ENCODE results near the gene SUMO2.
"Not testable (repeated sequence)": the region's sequence is repeated elsewhere in the genome, so short reads cannot be mapped to it uniquely, and the experiment has no call there.

SUMO2 gene

GRCh38 chr17:75207760-75208159 lies 25.0 kb upstream of the SUMO2 start:
- no peaks in the 10 kb centered on the region for H3K27me3 ChIP-seq (replicated peaks; ENCODE audit: control insufficient read depth, insufficient read depth, low read length)
- H3K4me3 ChIP-seq (replicated peaks; ENCODE audit: low read depth, low read length): no peak overlapping the region
- H3K36me3 ChIP-seq (ENCODE audit: control insufficient read depth, insufficient read depth, low read length): peaks cover 7% of the 10 kb centered on the region; the same call in 1 of the 2 replicates
- DNase-seq (ENCODE audit: extremely low read depth, insufficient read length): no peak
- TF ChIP-seq, protein P1, sequence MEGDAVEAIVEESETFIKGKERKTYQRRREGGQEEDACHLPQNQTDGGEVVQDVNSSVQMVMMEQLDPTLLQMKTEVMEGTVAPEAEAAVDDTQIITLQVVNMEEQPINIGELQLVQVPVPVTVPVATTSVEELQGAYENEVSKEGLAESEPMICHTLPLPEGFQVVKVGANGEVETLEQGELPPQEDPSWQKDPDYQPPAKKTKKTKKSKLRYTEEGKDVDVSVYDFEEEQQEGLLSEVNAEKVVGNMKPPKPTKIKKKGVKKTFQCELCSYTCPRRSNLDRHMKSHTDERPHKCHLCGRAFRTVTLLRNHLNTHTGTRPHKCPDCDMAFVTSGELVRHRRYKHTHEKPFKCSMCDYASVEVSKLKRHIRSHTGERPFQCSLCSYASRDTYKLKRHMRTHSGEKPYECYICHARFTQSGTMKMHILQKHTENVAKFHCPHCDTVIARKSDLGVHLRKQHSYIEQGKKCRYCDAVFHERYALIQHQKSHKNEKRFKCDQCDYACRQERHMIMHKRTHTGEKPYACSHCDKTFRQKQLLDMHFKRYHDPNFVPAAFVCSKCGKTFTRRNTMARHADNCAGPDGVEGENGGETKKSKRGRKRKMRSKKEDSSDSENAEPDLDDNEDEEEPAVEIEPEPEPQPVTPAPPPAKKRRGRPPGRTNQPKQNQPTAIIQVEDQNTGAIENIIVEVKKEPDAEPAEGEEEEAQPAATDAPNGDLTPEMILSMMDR (IDR thresholded peaks at IDR 0.05; ENCODE audit: insufficient read depth, low read length, poor library complexity, severe bottlenecking): no peak

DNA sequence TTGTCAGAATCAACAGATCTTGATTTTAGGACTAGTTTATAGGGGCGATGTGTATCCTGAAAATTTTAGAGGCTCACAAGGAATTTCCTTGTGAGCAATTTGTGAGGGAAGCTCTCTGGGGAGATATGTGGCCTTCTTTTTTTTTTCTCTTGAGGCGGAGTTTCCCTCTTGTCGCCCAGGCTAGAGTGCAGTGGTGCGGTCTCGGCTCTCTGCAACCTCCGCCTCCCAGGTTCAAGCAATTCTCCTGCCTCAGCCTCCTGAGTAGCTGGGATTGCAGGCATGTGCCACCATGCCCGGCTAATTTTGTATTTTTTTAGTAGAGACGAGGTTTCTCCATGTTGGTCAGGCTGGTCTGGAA lies 24.3 kb upstream of the SUMO2 start:
- H3K27me3 ChIP-seq (replicated peaks; ENCODE audit: control insufficient read depth, insufficient read depth, low read length); DNase-seq (ENCODE audit: extremely low read depth, insufficient read length); H3K36me3 ChIP-seq (ENCODE audit: control insufficient read depth, insufficient read depth, low read length): not testable (repeated sequence)
- peak overlapping the region; percentile 36 for H3K4me3 ChIP-seq (replicated peaks; ENCODE audit: low read depth, low read length)

- no peak for DNase-seq (ENCODE audit: extremely low read depth, insufficient read length)
- Histone ChIP-seq H3K36me3 (ENCODE audit: control insufficient read depth, insufficient read depth, low read length) (peaks cover 3% of the 10 kb centered on the region; the same call in 1 of the 2 replicates), H3K27me3 (replicated peaks; ENCODE audit: control insufficient read depth, insufficient read depth, low read length) (no peaks in the 10 kb centered on the region), H3K4me3 (replicated peaks; ENCODE audit: low read depth, low read length) (peak overlapping the region; percentile 99)
- TF ChIP-seq, protein P1 (IDR thresholded peaks at IDR 0.05; ENCODE audit: insufficient read depth, low read length, poor library complexity, severe bottlenecking): peak; percentile 1
Observed at GRCh38 chr17:75205793-75206163, 23.0 kb upstream of the SUMO2 start.

GRCh38 chr17:75205037-75205792 lies 22.5 kb upstream of the SUMO2 start, which contains the start of gene NUP85:
NUP85 (plus strand) TSS chr17:75205679; CDS start chr17:75205762, 83 bp downstream.
- peak within 1 kb of the TSS; percentile 99 for H3K4me3 ChIP-seq (replicated peaks; ENCODE audit: low read depth, low read length)
- TF ChIP-seq, protein P1 (IDR thresholded peaks at IDR 0.05; ENCODE audit: insufficient read depth, low read length, poor library complexity, severe bottlenecking): peak; percentile 3

GRCh38 chr17:75199886-75200618 lies 17.3 kb upstream of the SUMO2 start:
- DNase-seq (ENCODE audit: extremely low read depth, insufficient read length): no peak
- no peaks in the 10 kb centered on the region for H3K27me3 ChIP-seq (replicated peaks; ENCODE audit: control insufficient read depth, insufficient read depth, low read length)
- H3K36me3 ChIP-seq (ENCODE audit: control insufficient read depth, insufficient read depth, low read length): no peaks in the 10 kb centered on the region
- H3K4me3 ChIP-seq (replicated peaks; ENCODE audit: low read depth, low read length): no peak overlapping the region
- TF ChIP-seq, protein P1 (IDR thresholded peaks at IDR 0.05; ENCODE audit: insufficient read depth, low read length, poor library complexity, severe bottlenecking): no peak

More at GRCh38 chr17:75205037-75205792, 22.5 kb upstream of the SUMO2 start, which contains the start of gene NUP85:
- no peaks in the 10 kb centered on the region for H3K27me3 ChIP-seq (replicated peaks; ENCODE audit: control insufficient read depth, insufficient read depth, low read length)
- peak; percentile 95 for DNase-seq (ENCODE audit: extremely low read depth, insufficient read length)
- H3K36me3 ChIP-seq (ENCODE audit: control insufficient read depth, insufficient read depth, low read length): peaks cover 3% of the 10 kb centered on the region; the same call in 1 of the 2 replicates

GRCh38 chr17:75194879-75195278 lies 12.1 kb upstream of the SUMO2 start:
- H3K36me3 ChIP-seq (ENCODE audit: control insufficient read depth, insufficient read depth, low read length): no peaks in the 10 kb centered on the region
- DNase-seq (ENCODE audit: extremely low read depth, insufficient read length): no peak
- no peaks in the 10 kb centered on the region for H3K27me3 ChIP-seq (replicated peaks; ENCODE audit: control insufficient read depth, insufficient read depth, low read length)
- no peak overlapping the region for H3K4me3 ChIP-seq (replicated peaks; ENCODE audit: low read depth, low read length)
- TF ChIP-seq, protein P1 (IDR thresholded peaks at IDR 0.05; ENCODE audit: insufficient read depth, low read length, poor library complexity, severe bottlenecking): no peak
